Stimulated activated CD8-positive, alpha-beta memory T cell treated with anti-CD3 and anti-CD28 coated beads, Interleukin-4, amount 100 ng/mL, for 48 hours (primary cell): ENCODE results near the gene SETD6.

Experiments used
- DNase-seq: peaks from one replicate; pipeline ENCODE4 v3.0.0-alpha.2; 2020

Gene SETD6

DNA sequence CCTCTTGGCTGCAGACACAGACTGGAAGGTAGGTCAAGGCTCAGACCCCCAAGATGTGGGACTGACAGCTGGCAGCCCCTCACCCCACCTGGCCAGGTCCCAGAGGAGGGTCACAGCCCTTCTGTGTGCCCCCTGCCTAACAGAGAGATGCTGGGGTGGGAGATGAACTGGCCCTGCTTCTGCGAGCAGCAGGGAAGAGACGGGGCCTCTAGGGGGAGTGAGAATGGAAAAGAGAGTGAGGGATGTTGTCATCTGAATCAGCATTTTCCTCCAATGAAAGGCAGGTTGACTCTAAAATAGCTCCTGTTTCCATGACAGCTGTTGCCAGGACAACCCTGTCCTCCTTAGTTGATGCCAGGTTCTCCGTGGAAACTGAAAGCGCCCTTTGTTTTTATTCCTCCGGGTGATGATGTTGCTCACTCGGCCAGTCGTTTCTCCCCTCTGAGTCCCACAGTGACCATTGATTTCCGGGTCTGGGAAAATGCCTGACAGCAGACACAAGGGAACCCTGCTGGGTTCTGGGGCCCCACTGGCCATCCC, 20.3 kb upstream of the SETD6 start:
- peak; percentile 80 for DNase-seq

DNA sequence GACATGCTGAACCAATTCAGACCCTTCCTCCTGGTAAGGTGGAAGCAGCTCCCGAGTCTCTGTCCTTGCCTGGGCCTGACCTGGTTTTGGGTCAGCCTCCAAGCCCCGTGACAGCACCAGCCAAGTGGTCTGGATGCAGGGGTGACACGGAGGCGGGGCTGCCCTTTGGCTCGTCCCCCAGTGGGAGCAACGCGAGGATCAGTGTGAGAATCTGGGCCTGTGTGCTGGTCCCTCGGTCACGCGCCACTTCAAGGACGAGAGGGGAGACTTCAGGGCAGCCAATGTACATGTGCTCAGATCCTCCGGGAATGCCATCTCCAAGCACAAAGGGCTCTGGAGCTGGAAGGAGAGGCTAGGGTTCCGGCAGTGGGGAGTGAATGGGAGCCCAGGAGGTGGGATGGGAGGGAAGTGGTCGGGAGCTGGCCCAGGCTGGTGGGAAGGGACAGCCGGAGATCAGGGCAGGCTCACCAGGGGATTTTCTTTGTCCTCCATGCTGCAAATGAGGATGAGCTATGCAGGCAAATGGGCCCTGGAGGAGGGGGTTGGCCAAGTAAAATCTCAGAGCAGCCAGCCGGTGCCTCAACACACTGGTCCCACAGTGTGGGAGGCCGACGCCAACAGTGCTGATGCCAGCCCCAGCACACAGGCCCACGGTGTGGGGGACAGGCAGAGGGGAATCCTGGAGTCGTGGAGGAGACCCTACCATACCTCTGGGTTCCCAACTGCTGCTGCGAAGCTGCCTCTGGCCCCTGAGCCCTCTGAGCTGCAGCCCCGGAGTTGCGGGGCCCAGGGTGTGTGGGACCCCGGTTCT, 19.6 kb upstream of the SETD6 start:
- DNase-seq: no peak

DNA sequence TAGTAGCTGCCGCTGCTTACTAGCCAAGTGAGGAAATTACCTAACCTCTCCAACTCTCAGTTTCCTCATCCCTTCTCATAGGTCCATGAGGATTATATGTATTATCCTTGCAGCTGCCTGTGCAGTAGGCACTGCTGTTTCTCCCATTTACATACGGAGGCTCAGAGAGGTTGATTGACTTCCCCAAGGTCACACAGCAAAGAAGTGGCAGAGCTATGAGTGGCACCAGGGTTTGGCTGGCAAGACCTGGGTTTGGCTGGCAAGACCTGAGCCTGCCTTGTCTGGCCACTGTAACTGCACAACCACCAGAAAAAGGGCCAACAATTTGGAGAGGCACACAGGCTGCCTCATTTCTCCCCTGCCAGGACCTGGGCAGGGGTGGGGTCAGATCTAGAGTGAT, 17.8 kb upstream of the SETD6 start:
- no peak for DNase-seq

DNA sequence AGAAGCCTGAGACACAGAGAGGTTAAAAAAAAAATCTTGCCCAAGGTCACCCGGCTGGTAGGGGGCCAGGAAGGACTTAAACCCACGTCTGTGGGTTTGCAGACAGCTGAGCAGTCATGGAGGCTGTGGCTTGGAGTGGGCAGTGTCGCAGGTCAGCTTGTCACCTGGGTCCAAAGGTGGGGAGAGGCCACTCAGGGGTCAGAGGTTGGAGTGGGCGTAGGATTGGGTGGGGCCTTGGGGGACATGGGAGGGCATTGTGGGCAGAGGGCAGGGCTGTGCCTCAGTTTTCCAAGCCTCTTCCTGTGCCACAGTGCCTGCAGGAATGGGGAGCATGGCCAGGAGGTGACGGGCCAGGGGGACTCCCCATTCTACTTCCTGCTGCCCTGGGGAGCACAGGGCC, 17.4 kb upstream of the SETD6 start:
- no peak for DNase-seq

DNA sequence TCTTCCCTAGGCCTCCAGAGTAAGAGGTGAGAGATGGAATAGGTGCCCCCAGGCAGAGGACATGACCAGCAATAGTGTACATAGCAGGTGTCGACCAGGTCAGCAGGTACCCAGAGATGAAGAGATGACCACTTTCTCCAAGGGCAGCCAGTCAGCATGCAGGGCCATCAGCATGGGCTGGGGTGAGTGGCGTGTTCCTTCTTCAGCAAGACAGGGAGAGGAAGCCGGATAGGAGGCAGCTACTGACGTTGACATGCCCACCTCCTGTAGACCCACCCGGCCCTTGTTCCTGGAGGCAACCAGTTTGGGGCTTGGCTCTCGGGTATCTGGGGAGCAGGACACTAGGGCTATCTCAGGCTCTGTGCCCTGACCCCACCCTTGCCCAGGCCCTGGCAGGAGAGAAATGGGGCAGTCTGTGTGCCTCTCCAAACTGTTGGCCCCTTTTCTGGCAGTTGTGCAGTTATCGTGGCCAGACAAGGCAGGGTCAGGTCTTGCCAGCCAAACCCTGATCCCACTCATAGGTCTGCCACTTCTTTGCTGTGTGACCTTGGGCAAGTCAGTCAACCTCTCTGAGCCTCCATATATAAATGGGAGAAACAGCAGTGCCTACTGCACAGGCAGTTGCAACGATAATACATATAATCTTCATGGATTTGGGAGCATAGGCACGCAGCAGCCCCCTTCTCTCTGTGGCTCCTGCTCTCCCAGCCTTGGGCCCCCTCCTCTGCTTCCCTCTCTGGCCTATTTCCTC, 16.8 kb upstream of the SETD6 start:
- no peak for DNase-seq

DNA sequence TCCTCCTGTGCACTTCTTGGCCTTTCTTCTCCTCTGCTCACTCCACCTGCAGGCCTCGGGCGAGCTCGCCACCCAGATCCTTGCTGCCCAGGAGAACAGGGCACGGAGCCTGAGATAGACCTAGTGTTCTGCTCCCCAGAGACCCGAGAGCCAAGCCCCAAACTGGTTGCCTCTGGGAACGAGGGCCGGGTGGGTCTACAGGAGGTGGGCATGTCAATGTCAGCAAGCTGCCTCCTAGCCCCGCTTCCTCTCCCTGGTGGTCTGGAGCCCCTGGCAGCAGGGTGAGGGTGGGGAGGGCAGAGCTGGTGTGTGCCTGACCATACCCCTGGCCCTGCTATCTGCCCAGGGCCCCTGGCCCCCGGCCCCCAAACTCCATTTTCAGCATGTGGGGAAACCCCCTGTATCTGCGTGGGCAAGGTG, 16.2 kb upstream of the SETD6 start:
- no peak for DNase-seq

DNA sequence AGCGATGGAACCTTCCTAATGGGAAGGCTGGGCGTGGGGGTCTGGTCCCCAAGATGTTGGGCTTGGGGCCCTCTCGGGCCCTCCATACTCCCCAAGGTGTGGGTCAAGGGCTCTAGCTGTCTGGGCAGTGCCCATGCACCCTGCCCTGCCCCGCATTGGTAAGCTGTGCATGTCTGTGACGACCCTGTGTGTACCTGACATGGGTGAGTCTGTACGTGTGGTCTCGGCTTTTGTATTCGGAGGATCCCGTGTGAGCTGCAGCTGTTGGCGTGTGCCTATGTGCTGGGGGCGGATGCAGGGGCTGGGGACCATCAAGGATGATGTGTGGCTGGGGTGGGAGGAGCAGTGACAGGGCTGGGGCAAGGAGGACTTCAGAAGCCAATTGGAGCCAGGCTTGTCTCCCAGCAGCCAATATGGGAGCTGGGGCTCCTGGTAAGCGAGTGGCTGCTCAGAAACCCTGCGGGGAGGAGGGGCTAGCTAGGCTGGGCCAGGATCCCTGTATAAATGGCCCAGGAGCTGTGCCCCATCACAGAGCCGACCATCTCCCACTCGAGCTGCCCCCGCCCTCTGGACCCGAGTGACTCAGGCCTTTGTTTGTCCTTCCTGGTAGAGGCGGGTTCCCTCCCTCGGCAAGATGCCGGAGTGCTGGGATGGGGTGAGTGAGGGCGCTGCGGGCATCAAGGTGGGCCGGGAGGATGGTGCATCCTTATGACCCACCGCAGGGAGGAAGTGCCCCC, 15.5 kb upstream of the SETD6 start, which contains the start of gene NDRG4:
Gene NDRG4 (plus strand): TSS at position 529 of the 737 bp plus-strand sequence. CDS start 106 bp downstream, at position 635.
- DNase-seq: peak; percentile 59

DNA sequence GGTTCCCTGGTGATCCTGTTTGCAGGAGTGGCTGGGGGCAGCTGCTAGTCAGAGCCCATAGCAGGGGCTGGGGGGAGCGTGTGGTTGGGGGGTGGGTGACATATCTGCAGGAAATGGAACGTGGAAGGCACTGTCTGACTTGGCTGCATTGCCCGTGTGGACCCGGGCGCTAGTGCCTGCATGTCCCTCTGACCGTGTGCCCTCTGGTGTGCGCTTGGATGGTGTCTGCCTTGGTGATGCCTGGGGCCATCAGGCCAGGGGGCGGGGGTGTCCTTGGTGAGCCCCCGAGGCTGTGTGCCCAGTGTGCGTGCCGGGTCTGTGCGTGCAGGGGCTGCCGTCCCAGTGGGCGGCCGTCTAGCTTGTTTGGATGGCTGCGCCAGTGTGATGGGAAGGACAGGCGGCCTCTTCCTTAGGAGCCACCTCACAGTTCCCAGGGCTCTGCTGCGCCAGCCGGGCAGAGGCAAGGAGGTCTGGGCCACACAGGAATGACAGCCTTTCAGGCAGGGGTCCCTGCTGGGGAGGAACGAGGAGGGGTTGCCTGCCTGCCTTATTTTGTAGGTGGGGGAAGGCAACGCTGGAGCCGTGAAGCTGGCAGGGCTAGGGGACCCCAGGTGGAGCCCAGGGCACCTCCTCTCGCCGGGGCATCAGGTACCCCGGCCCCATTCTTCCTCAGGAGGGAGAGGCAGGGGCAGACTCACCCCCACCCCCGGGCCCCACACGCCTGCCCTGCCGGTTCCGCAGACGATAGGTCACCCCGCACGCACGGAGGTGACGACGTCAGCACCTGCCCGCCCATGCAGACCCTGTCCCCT, 14.7 kb upstream of the SETD6 start:
- no peak for DNase-seq

DNA sequence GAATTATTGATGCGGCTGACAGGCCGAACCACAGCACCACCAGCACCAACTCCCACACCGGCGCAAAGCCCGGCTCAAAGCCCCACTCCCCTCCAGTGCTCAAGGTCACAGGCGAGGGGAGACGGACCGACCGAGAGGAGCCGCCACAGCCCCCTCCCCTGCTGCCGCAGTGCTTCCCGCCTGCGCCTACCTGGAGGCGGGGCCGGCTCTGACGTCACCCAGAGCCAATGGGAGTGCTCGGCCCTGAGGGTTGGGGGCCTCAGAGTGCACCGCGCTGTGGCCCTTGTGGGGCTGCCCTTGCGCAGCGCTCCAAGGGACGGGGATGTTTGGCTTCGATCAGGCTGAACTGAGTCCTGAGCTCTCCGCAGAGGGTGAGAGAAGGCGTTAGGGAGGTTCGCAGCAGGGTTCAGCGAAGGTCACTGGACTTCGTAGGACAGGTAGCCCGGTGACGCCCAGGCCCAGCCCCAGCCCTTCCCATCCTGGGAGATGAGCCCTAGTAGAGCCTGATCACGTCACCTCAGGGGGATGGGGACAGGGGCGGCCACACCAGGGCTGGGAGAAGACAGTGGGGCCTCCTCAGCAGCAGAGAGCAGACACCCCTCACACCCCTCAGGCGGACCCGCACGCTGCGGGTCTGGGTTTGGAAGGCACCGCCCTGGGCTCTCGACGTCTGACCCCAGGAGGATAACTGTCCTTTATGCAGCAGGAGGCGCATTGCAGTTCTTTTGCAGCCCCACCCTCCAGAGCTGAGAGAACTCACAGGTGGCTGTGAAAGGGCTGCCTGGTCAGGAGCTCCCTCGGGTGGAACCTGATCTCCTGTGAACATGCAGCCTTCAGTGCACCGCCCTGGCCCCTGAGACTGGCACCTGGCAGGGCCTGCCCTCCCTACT, 13.8 kb upstream of the SETD6 start:
- peak; percentile 59 for DNase-seq

DNA sequence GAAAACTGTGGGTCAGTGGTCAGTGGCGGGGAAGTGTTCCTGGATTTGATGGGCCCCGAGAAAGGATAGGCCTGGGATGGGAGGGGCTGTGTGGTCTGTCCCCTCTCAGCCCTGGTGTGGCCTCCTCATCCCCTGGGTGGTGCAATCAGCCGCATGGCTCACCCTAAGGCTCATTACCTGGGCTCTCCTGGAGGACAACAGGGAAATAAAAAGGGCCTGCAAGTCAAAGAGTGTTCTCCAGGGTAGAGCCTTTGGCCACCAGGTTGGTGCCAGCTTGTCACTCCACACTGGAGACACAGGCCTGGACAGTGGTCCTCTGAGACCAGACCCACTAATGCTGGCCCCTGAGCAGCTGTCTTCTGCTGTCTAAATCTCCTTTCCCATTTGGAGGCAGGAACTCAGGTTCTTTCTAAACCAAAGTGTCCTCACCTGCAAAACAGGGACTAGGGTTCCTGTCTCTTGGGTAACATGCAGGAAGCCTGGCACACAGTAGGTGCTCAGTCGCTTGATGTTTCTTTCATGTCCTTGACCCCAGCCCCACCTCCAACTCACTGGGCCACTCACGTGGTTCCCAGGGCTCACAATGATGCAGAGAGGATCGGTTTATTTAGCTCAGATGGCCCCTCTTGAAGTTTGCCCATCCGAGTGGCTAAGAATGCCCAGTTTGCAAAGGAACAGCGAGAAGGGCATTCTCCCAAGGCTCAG, 12.9 kb upstream of the SETD6 start:
- no peak for DNase-seq

DNA sequence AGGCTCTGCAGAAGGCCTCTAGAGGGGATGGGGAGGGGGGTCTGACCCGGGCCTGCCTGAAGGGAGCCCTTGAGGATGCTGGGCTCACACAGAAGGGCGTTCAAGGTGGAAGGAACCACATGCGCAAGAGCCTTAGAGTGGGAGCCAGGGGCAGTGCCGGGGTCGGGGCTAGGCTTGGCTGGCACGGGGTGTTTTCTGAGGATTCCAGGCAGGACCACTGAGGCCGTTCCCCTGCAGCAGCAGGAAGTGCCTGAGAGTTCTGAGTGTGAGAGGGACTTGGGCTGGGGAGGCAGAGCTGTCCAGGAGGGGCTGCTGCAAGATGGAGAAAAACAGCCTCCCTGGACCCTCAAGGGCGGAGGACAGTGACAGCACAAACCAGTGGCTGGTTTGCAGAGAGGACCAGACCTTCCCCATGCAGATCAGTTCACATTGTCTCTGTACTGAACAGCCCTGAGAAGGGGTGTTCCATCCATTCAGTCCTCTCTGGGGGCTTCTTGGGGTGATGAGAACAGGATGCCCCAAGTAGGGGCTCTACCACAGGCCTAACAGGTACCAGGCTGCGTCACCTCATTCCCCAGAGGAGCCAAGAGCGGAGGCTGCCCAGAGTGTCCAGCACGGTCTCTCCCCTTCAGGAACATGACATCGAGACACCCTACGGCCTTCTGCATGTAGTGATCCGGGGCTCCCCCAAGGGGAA, 12.0 kb upstream of the SETD6 start:
- DNase-seq: no peak

DNA sequence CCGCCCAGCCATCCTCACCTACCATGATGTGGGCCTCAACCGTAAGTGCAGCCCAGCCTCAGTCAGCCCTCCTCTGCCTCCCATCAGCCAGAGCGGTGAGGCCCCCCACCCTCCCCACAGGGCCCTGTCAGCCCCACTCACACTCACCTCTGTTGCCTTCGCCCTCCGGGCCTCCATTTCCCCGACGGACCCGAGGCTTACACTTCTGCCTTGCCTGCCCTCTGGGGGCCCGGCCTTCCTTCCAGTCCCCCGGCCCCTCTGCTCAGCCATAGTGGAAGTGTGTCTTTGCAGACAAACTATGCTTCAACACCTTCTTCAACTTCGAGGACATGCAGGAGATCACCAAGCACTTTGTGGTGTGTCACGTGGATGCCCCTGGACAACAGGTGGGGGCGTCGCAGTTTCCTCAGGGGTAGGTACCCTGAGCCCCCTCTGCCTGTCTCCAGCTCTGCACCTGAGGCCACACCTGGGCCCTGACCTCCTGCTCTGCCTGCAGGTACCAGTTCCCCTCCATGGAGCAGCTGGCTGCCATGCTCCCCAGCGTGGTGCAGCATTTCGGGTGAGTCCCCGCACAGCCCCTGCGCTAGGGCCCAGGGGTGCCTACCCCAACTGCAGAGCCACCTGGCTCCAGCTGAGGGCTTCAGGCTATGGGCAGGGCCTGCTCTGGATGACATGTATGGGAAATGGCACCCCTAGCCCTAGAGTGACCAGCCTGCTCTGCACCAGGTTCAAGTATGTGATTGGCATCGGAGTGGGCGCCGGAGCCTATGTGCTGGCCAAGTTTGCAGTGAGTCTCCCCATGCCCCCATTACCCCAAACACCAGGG, 11.2 kb upstream of the SETD6 start:
- peak; percentile 18 for DNase-seq

DNA sequence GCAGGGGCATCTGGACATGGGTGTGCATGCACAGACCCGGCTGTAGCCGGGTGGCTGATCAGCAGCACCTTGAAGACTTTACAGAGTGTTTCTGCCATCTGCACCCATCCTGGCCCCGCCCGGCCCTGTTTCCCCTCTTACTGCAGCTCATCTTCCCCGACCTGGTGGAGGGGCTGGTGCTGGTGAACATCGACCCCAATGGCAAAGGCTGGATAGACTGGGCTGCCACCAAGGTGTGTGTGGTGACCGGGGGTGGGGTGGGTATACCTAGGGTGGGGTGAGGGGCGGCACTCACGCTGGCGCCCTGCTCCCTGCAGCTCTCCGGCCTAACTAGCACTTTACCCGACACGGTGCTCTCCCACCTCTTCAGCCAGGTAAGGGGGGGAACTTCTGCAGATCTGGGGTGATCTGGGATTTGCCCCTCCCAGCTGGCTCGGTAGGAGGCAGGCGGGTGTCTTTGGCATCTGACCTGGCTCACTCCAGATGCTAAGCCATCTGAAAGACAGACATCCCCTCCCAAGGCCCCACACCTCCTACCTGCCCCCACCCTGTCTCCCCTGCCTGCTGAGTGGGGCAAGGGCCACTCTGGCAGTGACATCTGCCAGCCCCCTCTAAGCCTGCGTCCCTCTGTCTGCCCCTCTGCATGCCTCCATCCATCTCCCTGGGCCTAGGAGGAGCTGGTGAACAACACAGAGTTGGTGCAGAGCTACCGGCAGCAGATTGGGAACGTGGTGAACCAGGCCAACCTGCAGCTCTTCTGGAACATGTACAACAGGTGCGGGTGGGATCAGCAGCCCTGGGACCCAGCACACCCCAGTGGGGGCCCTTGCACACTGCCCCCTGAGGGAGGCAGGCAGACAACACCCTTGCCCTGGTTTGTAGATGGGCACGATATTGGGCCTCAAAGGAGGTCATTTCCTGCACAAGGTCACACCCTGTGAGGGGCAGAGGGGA, 8.8 kb upstream of the SETD6 start:
- peak; percentile 20 for DNase-seq

DNA sequence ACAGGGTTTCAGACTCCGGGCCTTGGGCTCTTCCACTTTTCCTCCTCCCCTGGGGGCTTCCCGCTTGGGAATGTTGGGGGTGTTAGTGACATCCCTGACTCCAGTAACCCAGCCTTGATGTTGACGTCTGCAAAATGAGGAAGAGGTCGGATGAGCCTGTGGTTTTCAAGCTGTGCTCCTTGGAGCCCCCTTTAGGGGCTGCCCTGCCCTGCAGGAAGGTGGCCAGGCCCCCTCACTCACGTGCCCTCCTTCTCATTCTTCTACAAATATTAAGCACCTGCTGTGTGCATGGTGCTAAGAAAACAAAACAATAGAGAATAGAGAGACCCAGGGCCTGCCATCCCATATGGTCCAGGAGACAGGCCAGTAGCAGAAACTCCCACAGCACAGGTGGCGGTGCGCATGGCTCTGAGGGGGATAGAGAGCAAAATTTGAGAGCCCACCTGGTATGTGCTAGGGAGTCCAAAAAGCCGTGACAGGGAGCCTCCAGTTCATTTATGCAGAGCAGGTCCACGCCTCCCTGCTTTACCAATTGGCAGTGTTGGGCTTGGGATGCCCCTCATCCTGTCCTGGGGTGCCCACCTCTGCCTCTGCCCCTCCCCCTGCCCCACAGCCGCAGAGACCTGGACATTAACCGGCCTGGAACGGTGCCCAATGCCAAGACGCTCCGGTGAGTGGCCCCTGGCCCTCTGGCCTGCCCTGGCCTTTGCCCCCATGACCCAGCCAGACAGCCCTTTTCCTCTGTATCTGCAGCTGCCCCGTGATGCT, 7.9 kb upstream of the SETD6 start:
- peak; percentile 6 for DNase-seq

DNA sequence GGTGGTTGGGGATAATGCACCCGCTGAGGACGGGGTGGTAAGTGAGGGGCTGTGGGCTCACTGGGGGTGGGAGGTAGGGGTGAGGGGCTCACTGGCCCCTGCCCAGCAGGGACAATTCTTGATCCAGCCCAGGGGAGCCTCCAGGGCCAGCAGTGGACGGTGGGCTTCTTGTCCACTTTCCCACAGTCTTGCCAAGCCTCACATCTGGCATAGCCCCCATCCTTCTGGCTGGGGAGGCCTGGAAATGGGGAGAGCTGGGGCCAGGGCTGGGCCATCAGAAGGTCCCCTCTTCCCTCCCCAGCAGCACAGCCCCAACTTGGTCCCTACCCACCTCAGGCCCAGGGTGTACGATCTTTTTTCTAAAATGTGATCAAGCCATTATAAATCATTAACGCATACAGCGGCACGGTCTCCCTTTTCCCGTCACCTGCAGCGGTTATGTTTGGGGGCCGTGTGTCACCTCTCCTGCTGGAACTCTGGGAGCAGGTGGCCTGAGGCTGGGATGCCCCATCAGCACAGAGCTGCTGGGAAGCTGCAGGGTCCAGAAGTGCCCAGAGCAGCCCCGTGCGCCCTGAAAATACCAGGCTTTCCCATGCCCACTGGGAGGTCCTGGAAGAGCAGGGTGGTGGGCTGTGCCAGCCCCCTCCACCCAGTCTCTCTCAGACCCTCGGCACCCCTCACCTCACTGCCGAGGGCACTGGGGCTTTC, 7.2 kb upstream of the SETD6 start:
- no peak for DNase-seq

DNA sequence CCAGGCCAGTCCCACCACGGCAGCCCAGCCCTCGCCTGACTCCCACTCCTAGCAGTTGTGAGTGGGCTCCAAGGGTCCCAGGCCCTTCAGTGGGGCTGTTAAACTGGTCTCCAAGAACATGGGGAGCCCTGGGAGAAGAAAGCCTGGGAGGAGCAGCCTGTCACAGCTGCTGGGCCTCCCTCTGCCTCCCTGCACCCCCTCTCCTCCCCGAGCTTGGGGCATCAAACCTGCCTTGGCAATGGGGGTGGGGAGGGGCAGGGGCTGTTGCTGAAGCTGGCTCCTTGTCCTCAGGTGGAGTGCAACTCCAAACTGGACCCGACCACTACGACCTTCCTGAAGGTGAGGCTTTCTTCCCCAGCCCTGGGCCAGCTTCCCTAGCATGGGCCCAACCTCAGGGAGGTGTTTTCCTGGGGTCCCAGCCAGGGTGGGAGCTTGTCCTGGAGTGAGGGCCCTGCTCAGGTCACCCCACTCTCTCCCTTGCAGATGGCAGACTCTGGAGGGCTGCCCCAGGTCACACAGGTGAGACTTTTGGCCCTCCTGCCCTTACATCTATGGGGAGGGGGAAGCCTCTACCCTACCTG, 6.6 kb upstream of the SETD6 start:
- DNase-seq: peak; percentile 14
